HL-60 (cell line): ENCODE measurements around the gene ATAD2B.

ENCODE experiments used
- DNase-seq, 2 experiments: peaks; one replicate each; pipeline ENCODE4 v3.0.0-alpha.2; 2010 to 2020; ENCODE audit warnings: low read depth in 1 of 2, low spot score in 1 of 2
- H3K27ac ChIP-seq: fragments of 250-450 bp; sonication (Bioruptor Pico); replicated peaks from 2 replicates; pipeline ENCODE4 v1.5.1; 2020; ENCODE audit warnings: mild to moderate bottlenecking, moderate library complexity
- H3K27me3 ChIP-seq: fragments of 250-450 bp; sonication (Bioruptor Pico); 2 replicates; pipeline ENCODE4 v1.5.1; 2021; ENCODE audit warnings: mild to moderate bottlenecking, moderate library complexity; ENCODE audit not compliant: insufficient read depth, poor library complexity, severe bottlenecking
- H3K4me3 ChIP-seq: replicated peaks from 2 replicates; pipeline ENCODE4 v1.5.1; 2011; ENCODE audit warnings: mild to moderate bottlenecking, control low read depth, low read length; ENCODE audit not compliant: insufficient read depth
- GABPA ChIP-seq: IDR thresholded peaks from 2 replicates; pipeline ENCODE4 v1.6.1; 2012; ENCODE audit warnings: low read depth
- POLR2AphosphoS5 ChIP-seq: IDR thresholded peaks from 2 replicates; pipeline ENCODE4 v1.6.1; 2012; ENCODE audit warnings: low read depth
- SPI1 ChIP-seq: IDR thresholded peaks from 2 replicates; pipeline ENCODE4 v1.6.1; 2012; ENCODE audit warnings: low read depth, mild to moderate bottlenecking, borderline replicate concordance
- TF ChIP-seq, protein P1 (sequence below): IDR thresholded peaks from one replicate; pipeline ENCODE4 v1.5.1; 2011; ENCODE audit warnings: low read length, control low read depth, inconsistent platforms; ENCODE audit not compliant: insufficient read depth
- TF ChIP-seq, protein P2 (sequence below): IDR thresholded peaks from 2 replicates; pipeline ENCODE4 v1.6.1; 2012; ENCODE audit warnings: low read depth; ENCODE audit not compliant: insufficient replicate concordance

The ATAD2B gene

GRCh38 chr2:23837871-23838270, 89.1 kb downstream of the ATAD2B start:
- Histone ChIP-seq H3K27me3 (no peaks in the 10 kb centered on the region), H3K27ac (no peak overlapping the region), H3K4me3 (no peak overlapping the region)
- TF ChIP-seq, protein P1, sequence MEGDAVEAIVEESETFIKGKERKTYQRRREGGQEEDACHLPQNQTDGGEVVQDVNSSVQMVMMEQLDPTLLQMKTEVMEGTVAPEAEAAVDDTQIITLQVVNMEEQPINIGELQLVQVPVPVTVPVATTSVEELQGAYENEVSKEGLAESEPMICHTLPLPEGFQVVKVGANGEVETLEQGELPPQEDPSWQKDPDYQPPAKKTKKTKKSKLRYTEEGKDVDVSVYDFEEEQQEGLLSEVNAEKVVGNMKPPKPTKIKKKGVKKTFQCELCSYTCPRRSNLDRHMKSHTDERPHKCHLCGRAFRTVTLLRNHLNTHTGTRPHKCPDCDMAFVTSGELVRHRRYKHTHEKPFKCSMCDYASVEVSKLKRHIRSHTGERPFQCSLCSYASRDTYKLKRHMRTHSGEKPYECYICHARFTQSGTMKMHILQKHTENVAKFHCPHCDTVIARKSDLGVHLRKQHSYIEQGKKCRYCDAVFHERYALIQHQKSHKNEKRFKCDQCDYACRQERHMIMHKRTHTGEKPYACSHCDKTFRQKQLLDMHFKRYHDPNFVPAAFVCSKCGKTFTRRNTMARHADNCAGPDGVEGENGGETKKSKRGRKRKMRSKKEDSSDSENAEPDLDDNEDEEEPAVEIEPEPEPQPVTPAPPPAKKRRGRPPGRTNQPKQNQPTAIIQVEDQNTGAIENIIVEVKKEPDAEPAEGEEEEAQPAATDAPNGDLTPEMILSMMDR, result no peak
- TF ChIP-seq, protein P2, sequence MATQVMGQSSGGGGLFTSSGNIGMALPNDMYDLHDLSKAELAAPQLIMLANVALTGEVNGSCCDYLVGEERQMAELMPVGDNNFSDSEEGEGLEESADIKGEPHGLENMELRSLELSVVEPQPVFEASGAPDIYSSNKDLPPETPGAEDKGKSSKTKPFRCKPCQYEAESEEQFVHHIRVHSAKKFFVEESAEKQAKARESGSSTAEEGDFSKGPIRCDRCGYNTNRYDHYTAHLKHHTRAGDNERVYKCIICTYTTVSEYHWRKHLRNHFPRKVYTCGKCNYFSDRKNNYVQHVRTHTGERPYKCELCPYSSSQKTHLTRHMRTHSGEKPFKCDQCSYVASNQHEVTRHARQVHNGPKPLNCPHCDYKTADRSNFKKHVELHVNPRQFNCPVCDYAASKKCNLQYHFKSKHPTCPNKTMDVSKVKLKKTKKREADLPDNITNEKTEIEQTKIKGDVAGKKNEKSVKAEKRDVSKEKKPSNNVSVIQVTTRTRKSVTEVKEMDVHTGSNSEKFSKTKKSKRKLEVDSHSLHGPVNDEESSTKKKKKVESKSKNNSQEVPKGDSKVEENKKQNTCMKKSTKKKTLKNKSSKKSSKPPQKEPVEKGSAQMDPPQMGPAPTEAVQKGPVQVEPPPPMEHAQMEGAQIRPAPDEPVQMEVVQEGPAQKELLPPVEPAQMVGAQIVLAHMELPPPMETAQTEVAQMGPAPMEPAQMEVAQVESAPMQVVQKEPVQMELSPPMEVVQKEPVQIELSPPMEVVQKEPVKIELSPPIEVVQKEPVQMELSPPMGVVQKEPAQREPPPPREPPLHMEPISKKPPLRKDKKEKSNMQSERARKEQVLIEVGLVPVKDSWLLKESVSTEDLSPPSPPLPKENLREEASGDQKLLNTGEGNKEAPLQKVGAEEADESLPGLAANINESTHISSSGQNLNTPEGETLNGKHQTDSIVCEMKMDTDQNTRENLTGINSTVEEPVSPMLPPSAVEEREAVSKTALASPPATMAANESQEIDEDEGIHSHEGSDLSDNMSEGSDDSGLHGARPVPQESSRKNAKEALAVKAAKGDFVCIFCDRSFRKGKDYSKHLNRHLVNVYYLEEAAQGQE, result no peak
- no peak for TF ChIP-seq GABPA
- TF ChIP-seq SPI1, result no peak
- TF ChIP-seq POLR2AphosphoS5, result no peak
- DNase-seq, result no peak

DNA sequence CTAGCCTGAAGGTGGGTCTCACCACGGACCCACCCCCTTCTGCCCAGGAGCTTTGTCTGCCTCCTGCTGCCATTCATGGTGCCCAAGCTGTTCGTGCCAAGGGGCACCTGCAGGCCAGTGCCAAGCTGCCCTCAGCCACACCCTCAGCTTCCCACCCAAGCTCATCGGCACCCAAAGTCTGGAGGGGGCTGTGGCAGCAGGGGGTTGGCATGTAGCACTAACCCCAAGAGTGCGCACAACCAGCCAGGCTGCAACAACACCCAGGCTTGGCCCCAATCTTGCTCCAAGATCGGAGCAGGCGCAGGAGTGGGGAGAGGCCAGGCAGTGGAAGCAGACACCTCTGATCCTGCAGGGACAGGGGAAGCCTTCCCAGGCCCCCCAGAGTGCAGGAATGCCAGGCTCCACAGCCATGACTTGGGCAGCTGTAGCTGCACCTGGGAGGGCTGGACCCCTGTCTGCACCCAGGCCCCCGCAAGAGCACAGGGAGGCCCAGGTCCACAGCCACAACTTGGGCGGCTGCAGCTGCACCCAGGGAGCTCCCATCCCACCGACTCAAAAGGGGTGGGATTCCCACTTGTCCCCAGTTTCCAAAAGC, 89.9 kb downstream of the ATAD2B start:
- H3K27me3 ChIP-seq, result no peaks in the 10 kb centered on the region
- DNase-seq, result no peak
- H3K4me3 ChIP-seq, result no peak overlapping the region
- H3K27ac ChIP-seq, result no peak overlapping the region
- TF ChIP-seq, protein P1, result no peak
- TF ChIP-seq, protein P2, result no peak
- no peak for TF ChIP-seq GABPA

- no peak for TF ChIP-seq POLR2AphosphoS5
- TF ChIP-seq SPI1, result no peak
- TF ChIP-seq, protein P2, result no peak
- no peaks in the 10 kb centered on the region for H3K27me3 ChIP-seq
- H3K27ac ChIP-seq, result no peak overlapping the region
- H3K4me3 ChIP-seq, result no peak overlapping the region
- no peak for DNase-seq
These were observed 90.4 kb downstream of the ATAD2B start for GRCh38 chr2:23836505-23836904.
